HG02798 (cell line): ENCODE measurements around the gene FOXA3.

Experiments
- ATAC-seq: cut with Tn5 transposase; IDR thresholded peaks from one replicate; pipeline ENCODE4 v1.9.1; 2021; ENCODE audit warnings: mild to moderate bottlenecking; ENCODE audit not compliant: unreplicated experiment, poor library complexity

FOXA3 gene

DNA sequence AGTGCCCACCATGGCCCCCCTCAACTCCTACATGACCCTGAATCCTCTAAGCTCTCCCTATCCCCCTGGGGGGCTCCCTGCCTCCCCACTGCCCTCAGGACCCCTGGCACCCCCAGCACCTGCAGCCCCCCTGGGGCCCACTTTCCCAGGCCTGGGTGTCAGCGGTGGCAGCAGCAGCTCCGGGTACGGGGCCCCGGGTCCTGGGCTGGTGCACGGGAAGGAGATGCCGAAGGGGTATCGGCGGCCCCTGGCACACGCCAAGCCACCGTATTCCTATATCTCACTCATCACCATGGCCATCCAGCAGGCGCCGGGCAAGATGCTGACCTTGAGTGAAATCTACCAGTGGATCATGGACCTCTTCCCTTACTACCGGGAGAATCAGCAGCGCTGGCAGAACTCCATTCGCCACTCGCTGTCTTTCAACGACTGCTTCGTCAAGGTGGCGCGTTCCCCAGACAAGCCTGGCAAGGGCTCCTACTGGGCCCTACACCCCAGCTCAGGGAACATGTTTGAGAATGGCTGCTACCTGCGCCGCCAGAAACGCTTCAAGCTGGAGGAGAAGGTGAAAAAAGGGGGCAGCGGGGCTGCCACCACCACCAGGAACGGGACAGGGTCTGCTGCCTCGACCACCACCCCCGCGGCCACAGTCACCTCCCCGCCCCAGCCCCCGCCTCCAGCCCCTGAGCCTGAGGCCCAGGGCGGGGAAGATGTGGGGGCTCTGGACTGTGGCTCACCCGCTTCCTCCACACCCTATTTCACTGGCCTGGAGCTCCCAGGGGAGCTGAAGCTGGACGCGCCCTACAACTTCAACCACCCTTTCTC lies 8.2 kb downstream of the FOXA3 start:
- no peak for ATAC-seq

- ATAC-seq: no peak
These were observed 9.2 kb downstream of the FOXA3 start for GRCh38 chr19:45873219-45873772.

DNA sequence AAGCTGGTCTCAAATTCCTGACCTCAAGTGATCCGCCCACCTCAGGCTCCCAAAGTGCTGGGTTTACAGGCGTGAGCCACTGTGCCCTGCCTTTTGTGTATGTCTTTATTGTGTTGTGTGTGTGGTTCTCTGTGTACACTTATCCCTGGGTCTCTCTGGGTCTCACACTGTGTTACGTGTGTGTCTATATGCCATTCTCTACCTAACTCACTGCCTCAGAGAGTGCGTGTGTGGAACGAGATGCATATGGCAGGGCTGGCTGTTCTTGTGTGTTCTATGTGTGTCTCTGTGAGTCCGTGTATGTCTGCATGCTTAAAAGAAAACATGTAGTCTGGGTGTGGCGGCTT lies 10.5 kb downstream of the FOXA3 start:
- no peak for ATAC-seq

DNA sequence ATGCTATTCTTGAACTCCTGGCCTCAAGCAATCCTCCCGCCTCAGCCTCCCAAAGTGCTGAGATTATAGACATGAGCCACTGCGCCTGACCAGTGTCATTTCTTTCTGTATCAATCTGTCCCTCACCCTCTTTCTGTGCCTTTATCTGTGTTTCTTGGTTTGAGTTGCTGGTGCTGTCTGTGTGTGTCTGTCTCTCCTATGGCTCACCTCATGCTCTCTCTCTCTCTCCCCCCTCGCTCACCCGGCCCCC lies 12.0 kb downstream of the FOXA3 start:
- ATAC-seq: no peak

GRCh38 chr19:45876411-45877197 lies 12.5 kb downstream of the FOXA3 start:
- no peak for ATAC-seq

DNA sequence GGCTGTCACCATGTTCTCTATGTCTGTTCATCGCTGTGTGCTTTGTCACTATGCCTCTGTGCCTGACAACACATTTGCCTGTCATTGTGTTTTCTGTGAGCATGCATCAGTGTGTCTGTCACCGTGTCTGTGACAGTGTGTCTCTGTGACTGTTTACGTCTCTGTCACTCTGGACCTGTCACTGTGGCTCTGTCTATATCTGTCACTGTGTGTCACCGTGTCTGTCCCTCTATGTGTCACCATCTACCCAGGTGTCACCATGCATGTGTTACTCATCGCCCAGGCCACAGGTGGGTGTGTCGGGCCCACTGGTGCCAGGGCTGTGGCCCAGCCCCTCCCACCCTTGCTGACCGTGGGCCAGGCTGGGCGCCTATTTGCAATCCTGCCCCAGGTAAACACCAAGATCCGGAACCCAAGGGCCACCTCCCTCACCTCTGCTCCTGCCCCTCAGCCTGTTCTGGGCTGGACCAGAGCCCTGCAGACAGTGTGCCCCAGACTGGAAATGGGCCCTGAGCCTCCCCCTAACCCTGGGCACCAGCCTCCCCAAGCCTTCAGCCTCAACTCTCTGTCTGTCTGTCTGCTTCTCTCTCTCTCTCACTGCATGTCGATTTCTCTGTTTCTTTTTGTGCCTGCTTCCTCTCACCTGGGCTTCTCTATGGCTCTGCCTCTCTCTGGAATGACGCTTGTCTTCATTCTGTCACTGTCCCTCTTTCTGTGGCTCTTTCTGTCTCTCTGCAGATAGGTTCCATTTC lies 14.1 kb downstream of the FOXA3 start:
- ATAC-seq: no peak

DNA sequence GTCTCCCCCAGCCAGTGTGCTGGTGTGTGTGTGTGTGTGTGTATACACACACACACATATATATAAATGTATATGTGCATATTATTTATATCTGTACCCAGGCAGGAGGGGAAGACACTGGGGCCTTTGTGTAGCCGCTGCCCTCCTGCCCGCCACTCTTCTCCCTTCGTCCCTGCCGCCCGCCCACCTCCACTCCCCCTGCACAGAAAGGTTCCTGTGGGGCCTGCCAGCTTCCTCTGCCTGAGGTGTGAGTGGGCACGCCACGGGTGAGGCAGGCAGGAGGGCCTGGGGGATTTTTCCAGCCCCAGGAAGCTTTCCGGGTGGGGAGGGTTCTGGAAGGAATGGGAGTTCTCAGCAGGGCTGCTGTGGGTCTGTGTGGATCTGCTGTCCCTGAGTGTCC lies 14.9 kb downstream of the FOXA3 start:
- no peak for ATAC-seq

DNA sequence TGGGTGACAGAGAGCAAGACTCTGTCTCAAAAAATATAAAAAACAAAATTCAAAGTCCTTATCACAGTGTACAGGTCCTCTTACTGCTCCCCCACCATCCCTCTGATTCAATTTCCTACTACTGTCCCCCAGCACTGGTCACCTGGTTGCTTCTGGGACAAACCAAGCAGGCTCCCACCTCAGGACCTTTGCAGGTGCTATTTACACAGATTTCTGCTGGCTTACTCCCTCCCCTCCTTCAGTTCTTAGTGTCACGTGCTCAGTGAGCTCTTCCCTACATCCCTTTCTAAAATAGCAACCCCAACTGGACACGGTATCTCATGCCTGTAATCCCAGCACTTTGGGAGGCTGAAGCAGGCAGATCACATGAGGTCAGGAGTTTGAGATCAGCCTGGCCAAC lies 15.8 kb downstream of the FOXA3 start:
- no peak for ATAC-seq

DNA sequence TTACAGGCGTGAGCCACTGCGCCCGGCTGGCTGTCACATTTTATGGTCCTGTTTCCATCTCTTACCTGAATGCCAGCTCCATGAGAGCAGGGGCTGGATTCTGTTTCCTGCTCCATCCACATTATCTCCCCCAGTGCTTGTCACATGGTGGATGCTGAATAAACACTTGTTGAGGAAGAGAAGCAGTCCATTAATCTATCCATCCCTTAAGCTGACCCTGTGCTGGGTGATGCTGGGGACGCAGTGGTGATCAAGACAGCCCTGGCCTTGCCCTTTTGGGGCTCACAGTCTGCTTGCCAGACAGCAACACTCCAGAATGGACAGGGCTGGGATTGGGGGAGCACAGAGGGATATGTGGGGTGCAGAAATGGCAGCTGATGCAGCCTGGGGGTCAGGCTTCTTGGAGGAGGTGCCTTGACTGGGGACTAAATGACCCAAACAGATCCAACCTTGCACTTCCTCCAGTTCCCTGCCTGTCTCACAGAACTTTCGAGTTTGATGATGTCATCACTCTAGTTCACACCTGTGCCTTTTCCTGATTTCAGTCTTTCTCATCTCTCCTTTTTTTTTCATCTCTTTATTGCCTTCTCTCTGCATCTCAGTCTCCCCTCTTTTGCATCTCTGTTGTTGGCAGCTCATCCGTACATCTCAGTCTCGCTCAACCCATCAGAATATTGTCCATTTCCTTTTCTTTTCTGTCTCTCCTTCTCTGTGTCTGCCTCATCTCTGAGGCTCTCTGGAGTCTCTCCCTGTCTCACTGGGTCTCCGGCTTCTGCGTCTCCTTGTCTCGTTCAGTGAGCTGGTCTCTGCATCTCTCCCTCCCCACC lies 17.2 kb downstream of the FOXA3 start:
- no peak for ATAC-seq

DNA sequence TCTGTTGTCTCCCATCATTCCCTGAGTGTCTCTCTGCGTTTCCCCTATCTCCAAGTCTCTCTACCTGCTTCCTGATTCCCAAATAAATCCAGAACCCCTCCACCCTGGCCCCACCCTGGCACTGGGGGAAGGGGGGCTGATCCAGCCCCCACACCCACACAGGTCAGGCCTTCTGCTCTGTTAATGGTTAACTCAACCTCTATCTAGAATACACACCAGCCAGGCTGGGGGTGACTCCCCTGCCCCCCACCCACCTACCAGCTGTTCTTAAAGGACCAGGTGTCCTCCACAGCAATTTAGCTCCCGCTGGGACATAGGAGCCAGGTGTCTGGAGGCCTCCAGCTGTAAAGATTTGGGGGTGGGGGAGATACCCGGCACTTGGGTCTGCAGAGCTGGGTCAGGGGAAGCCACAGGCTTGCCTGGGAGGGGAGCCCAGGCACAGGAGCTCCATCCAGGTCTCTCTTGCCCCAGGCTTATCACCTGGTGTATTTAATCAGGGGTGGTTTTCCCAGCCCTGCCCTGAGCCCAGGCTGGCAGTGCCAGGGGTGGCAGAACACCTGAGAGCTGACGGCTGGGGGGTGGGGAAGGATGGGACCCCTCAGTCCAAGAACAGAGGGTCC lies 17.9 kb downstream of the FOXA3 start:
- no peak for ATAC-seq

GRCh38 chr19:45882652-45883585 lies 18.8 kb downstream of the FOXA3 start:
- peak; percentile 27 for ATAC-seq

- no peak for ATAC-seq
These were observed 19.4 kb downstream of the FOXA3 start for GRCh38 chr19:45883586-45883880.

DNA sequence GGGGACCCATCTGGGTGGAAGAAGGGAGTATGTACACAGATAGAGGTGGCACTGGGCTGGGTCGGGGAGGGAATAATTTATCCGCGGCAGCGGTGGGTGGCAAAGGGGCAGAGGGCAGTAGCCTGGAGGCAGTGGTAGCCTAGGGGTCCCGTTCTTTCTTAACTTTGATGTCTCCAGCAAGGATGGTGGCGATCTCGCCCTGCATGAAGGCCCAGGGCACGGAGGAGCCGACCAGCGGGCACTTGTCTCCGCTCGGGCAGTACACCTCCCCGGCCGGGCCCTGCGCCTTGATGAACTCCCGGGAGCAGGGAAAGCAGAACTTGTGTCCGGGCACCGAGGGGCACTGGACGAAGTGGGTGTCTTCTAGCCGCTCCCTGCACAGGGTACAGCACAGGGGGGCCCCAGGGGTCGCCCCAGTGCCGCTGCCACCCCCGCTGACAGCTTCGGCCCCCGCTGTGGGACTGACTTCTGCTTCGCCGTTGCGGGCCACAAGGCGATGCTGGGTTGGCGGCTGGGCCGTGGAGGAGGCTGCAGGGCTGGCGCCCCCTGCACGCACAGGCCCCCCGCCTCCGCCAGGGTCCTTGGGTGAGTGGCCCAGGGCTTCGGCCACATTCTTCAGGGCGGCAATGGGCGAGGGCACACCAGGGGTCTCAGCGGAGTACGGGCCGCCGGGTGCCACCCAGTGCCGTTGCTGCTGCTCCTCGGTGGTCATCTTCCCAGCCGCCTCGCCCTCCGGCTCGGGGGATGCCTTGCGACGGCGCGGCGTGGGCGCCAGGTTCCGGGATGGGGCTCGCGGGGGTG lies 20.0 kb downstream of the FOXA3 start:
- no peak for ATAC-seq

DNA sequence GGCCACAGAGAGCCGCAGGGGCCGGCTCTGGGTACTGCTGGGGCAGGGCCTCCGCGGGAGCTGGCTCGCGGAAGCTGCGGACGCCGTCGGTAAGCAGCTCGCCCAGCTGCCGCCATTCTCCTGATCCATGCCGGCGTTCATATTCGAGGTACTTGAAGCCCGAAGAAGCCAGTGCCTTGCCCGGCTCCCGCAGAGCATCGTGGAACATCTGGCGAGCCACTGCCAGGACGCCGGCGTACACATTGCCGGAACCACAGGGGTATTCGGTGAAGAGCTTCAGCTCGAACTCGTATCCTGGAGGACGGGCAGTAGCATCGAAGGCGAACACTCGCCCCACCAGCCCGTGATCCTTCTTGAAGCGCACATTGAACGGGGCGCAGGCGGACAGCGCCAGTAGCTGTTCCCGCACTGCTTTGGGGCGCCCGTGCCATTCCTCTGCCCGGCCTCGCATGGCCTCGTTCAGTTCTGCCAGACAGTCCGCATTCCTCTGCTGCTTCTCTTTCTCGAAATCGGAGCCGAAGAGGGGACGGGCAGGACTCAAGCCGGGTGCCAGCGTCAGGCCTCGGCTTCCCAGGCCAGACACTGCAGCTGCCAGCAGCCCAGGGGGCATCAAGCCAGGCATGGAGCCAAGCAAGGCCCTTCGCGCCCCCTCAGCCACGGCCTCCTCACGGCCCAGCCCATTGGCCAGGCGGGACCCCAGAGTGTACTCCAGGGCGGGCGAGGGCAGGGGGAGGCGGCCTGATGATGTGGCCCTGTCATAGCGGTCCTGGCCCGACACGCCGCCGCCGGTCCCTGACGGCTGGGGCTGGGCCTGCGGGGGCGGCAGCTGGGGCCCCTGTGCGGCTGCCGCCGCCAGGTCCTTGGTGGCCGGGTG lies 20.8 kb downstream of the FOXA3 start:
- ATAC-seq: no peak

GRCh38 chr19:45885556-45886426 lies 21.7 kb downstream of the FOXA3 start, which contains the start of gene IRF2BP1:
Gene IRF2BP1 (minus strand): TSS chr19:45886141. CDS start chr19:45885774, 367 bp downstream.
- peak; percentile 62 for ATAC-seq
